Esophagus muscularis mucosa (tissue), 4 donors: Measurements from ENCODE around the gene UBASH3A.

Experiments
- CTCF ChIP-seq, 3 experiments: fragments of 200-600 bp in 2 of 3; fragments of 450-650 bp in 1 of 3; sonication (generic) in 2 of 3; IDR thresholded peaks; one replicate each; pipeline ENCODE4 v1.5.1; 2017 to 2019; ENCODE audit warnings: antibody characterized with exemption in 3 of 3, mild to moderate bottlenecking in 2 of 3, moderate library complexity in 1 of 3
- EP300 ChIP-seq: sonication (generic); formaldehyde crosslinking; IDR thresholded peaks from one replicate; pipeline ENCODE4 v1.6.1; 2017; ENCODE audit warnings: antibody characterized with exemption
- POLR2AphosphoS5 ChIP-seq, 2 donors: sonication (generic); formaldehyde crosslinking; IDR thresholded peaks; one replicate each; pipeline ENCODE4 v1.6.1; 2017; ENCODE audit warnings: antibody characterized with exemption in 2 of 2

GRCh38 chr21:42465803-42466127 lies 62.1 kb downstream of the UBASH3A start:
- no peak for TF ChIP-seq EP300
- no peak for TF ChIP-seq CTCF (IDR thresholded peaks at IDR 0.05)
- no peak for TF ChIP-seq POLR2AphosphoS5 (IDR thresholded peaks at IDR 0.05)
